Endothelial cell (in vitro differentiated cells): ENCODE results near the gene CFAP61. TPM values are rescaled to one million over a fixed set of nuclear protein-coding genes. Genes with fewer than 3 reads are reported as not detected.

ENCODE experiments used
- DNase-seq: peaks from one replicate; pipeline ENCODE4 v3.0.0; 2021; ENCODE audit warnings: low spot score
- H3K27ac Mint-ChIP-seq: one replicate; pipeline ENCODE4 v1.8.0; 2021; ENCODE audit warnings: mixed read lengths, inconsistent platforms; ENCODE audit not compliant: unreplicated experiment
- H3K27me3 Mint-ChIP-seq: one replicate; pipeline ENCODE4 v1.8.0; 2021; ENCODE audit warnings: mild to moderate bottlenecking, moderate library complexity, mixed read lengths, inconsistent platforms; ENCODE audit not compliant: unreplicated experiment
- H3K36me3 Mint-ChIP-seq: one replicate; pipeline ENCODE4 v1.8.0; 2021; ENCODE audit warnings: mild to moderate bottlenecking, low read depth, mixed read lengths, inconsistent platforms; ENCODE audit not compliant: unreplicated experiment
- H3K4me1 Mint-ChIP-seq: one replicate; pipeline ENCODE4 v1.8.0; 2021; ENCODE audit warnings: mild to moderate bottlenecking, mixed read lengths, inconsistent platforms; ENCODE audit not compliant: unreplicated experiment
- H3K4me3 Mint-ChIP-seq: one replicate; pipeline ENCODE4 v1.8.0; 2021; ENCODE audit warnings: mild to moderate bottlenecking, mixed read lengths, inconsistent platforms; ENCODE audit not compliant: unreplicated experiment
- H3K9me3 Mint-ChIP-seq: one replicate; pipeline ENCODE4 v1.8.0; 2021; ENCODE audit warnings: mixed read lengths, inconsistent platforms; ENCODE audit not compliant: unreplicated experiment
- total RNA-seq: library from RNA; stranded (reverse); fragmentation: NEBNext Ultra II Directional; extraction: Animal tissue kit (Norgen Biotek cat#: 25700); gene quantifications from one replicate; pipeline ENCODE4 v1.2.1, GENCODE V29; 2021; ENCODE audit not compliant: unreplicated experiment
- TF ChIP-seq, protein P1 (sequence below): fragments of 200-600 bp; sonication (generic); IDR thresholded peaks from one replicate; pipeline ENCODE4 v1.5.0; 2021; ENCODE audit warnings: antibody characterized with exemption; ENCODE audit not compliant: unreplicated experiment

CFAP61 gene
- total RNA-seq, 1 donor from 2014 or later, result not detected

DNA sequence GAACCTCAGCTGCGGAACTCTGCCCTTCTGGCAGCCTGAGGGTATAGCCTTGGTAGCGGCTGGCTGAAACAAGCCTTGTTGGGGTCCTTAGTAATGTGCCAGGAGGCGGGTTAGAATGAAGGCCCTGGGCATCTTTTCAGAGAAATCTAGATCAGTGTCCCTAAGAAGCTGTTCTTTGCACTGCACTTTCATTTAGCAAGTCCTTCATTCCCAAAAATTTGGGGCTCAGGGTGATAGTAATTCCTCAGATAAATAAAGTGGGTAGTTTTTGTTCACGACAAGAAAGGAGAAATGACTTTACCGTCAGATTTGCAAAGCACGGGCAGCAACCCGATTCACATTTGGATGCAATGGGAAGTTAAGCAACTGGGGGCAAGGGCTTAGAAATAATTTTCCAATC is 318.8 kb downstream of the CFAP61 start:
- Mint-ChIP-seq H3K4me3 (no peak overlapping the region), H3K27ac (no peak overlapping the region), H3K9me3 (no peaks in the 10 kb centered on the region), H3K36me3 (peaks cover 5% of the 10 kb centered on the region), H3K27me3 (peaks cover 24% of the 10 kb centered on the region), H3K4me1 (peaks cover 8% of the 10 kb centered on the region)
- DNase-seq, result no peak
- TF ChIP-seq, protein P1, sequence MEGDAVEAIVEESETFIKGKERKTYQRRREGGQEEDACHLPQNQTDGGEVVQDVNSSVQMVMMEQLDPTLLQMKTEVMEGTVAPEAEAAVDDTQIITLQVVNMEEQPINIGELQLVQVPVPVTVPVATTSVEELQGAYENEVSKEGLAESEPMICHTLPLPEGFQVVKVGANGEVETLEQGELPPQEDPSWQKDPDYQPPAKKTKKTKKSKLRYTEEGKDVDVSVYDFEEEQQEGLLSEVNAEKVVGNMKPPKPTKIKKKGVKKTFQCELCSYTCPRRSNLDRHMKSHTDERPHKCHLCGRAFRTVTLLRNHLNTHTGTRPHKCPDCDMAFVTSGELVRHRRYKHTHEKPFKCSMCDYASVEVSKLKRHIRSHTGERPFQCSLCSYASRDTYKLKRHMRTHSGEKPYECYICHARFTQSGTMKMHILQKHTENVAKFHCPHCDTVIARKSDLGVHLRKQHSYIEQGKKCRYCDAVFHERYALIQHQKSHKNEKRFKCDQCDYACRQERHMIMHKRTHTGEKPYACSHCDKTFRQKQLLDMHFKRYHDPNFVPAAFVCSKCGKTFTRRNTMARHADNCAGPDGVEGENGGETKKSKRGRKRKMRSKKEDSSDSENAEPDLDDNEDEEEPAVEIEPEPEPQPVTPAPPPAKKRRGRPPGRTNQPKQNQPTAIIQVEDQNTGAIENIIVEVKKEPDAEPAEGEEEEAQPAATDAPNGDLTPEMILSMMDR, result no peak

DNA sequence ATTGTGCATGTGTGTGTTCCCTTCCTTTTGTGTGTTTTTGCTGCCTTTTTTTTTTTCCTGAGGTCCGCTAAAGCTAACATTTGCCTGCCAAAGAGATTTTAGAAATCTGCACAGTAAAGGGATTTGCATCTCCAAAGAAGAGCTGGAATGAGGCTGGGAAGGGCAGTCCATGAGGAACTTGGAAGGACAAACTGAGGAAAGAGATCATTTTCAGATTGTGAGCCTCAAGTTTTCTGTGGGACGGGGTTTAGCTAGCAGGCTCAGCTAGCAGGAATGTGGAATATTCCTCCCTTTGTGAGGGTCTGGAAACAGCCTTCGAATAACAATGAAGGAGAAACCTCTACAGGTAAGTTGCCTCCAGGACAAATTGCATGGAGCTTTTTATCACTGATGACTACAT is 319.3 kb downstream of the CFAP61 start:
- Mint-ChIP-seq H3K27ac (no peak overlapping the region), H3K4me1 (peaks cover 6% of the 10 kb centered on the region), H3K27me3 (peaks cover 22% of the 10 kb centered on the region), H3K9me3 (no peaks in the 10 kb centered on the region), H3K36me3 (peaks cover 5% of the 10 kb centered on the region), H3K4me3 (no peak overlapping the region)
- DNase-seq, result no peak
- TF ChIP-seq, protein P1, result no peak

DNA sequence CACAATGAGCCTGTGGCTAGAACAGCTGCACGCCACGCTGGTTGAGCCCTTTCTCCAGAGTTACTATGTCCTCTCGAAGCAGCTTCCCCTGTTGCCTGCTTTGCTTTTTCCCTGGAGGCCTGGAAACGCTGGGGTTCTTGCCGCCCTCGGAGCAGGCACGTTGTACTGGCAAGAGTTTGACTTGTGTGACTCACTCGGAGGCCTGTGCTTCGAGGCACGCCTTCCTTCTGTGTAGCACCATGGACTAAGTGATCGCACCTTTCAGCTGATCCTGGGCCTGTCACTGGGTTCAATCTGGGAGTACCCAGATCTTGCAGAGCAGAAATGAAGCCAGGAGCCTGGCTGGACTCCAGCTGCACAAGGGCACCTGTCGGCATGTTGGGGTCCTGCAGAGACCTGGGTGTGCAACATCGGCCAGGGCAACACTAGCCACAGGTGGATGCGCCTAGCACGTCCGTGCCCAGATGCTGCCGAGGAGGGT is 320.8 kb downstream of the CFAP61 start:
- Mint-ChIP-seq H3K27me3 (peaks cover 22% of the 10 kb centered on the region), H3K9me3 (no peaks in the 10 kb centered on the region), H3K36me3 (peaks cover 5% of the 10 kb centered on the region), H3K4me1 (peaks cover 6% of the 10 kb centered on the region), H3K4me3 (no peak overlapping the region), H3K27ac (no peak overlapping the region)
- TF ChIP-seq, protein P1, result no peak
- no peak for DNase-seq

DNA sequence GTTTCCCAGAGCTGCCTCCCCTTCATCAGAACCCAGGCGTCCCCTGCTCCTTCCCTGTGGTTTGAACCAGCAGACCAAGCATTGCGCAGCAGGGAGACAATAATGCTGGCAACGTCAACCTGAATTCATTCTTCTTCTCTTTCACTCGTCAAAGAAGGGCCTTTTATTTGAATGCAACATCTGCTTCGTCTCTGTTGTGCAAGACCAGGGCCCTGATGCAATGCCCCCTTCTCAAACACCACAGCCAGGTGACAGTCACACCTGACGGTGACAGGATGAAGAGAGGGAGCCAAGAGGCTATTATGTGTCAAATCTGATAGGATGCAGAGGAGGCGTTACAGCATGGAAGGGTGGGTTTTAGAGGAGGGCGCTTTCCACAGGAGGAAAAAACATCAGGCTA is 323.5 kb downstream of the CFAP61 start:
- Mint-ChIP-seq H3K9me3 (no peaks in the 10 kb centered on the region), H3K4me1 (no peaks in the 10 kb centered on the region), H3K27me3 (peaks cover 16% of the 10 kb centered on the region), H3K27ac (no peak overlapping the region), H3K36me3 (no peaks in the 10 kb centered on the region), H3K4me3 (no peak overlapping the region)
- TF ChIP-seq, protein P1, result no peak
- no peak for DNase-seq

DNA sequence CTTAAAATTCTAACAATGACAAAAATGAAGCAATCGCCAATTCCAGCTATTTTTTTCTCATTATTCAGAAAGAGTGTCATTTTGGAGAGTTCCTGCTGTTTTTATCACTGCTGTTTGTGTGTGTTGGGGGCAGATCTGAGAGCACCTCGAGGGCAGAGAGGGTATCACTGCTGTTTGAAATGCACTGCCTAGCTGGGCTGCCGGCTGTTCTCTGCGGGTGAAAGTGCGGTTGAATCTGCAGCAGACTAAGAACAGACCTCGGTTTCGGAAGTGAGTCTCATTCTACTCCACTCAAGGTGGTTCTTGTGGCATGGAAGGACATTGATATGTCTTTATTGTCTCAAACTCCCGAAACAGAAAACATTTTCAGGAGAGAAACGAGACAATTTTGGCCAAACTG is 333.9 kb downstream of the CFAP61 start:
- no peak for DNase-seq
- Mint-ChIP-seq H3K27ac (no peak overlapping the region), H3K4me1 (no peaks in the 10 kb centered on the region), H3K9me3 (no peaks in the 10 kb centered on the region), H3K36me3 (no peaks in the 10 kb centered on the region), H3K4me3 (no peak overlapping the region), H3K27me3 (peaks cover 3% of the 10 kb centered on the region)
- TF ChIP-seq, protein P1, result no peak
